SK-N-SH treated with all-trans-retinoic acid at 6 μM for 48 hours (cell line): ENCODE data around the gene CDK11B.

ENCODE experiments used
- ATAC-seq: fragments of 200-7000 bp; cut with Tn5 transposase; 3 replicates; pipeline ENCODE4 v1.9.1; 2020; ENCODE audit warnings: mild to moderate bottlenecking, moderate library complexity
- ARNTL ChIP-seq: fragments of 450-650 bp; formaldehyde crosslinking; IDR thresholded peaks from 2 replicates; pipeline ENCODE4 v1.5.0; 2020; ENCODE audit warnings: low read depth, mild to moderate bottlenecking, moderate library complexity, borderline replicate concordance
- CSDC2 ChIP-seq: fragments of 250-450 bp; sonication (Bioruptor Pico); IDR thresholded peaks from 2 replicates; pipeline ENCODE4 v1.5.0; 2020; ENCODE audit warnings: mild to moderate bottlenecking, moderate library complexity
- ESRRG ChIP-seq: fragments of 250-450 bp; sonication (Bioruptor Pico); IDR thresholded peaks from 2 replicates; pipeline ENCODE4 v1.6.1; 2021; ENCODE audit warnings: mild to moderate bottlenecking
- GLIS3 ChIP-seq: fragments of 250-450 bp; sonication (Bioruptor Pico); IDR thresholded peaks from 2 replicates; pipeline ENCODE4 v1.5.0; 2020; ENCODE audit warnings: mild to moderate bottlenecking, moderate library complexity
- ISL1 ChIP-seq: fragments of 250-450 bp; sonication (Bioruptor Pico); IDR thresholded peaks from 2 replicates; pipeline ENCODE4 v2.1.2; 2022; ENCODE audit warnings: mild to moderate bottlenecking, moderate library complexity
- OSR1 ChIP-seq: fragments of 250-450 bp; sonication (Bioruptor Pico); IDR thresholded peaks from 2 replicates; pipeline ENCODE4 v1.8.0; 2022; ENCODE audit warnings: moderate library complexity, mild to moderate bottlenecking, inconsistent platforms
- PPARA ChIP-seq: fragments of 250-450 bp; sonication (Bioruptor Pico); IDR thresholded peaks from 2 replicates; pipeline ENCODE4 v1.5.0; 2020; ENCODE audit warnings: mild to moderate bottlenecking, borderline replicate concordance
- RARB ChIP-seq: fragments of 250-450 bp; sonication (Bioruptor Pico); IDR thresholded peaks from 2 replicates; pipeline ENCODE4 v1.8.0; 2021; ENCODE audit warnings: mild to moderate bottlenecking, moderate library complexity
- SNAI2 ChIP-seq: fragments of 250-450 bp; sonication (Bioruptor Pico); IDR thresholded peaks from 2 replicates; pipeline ENCODE4 v1.5.0; 2020; ENCODE audit warnings: mild to moderate bottlenecking, moderate library complexity
- TCF4 ChIP-seq: fragments of 250-450 bp; sonication (Bioruptor Pico); IDR thresholded peaks from 2 replicates; pipeline ENCODE4 v1.8.0; 2021; ENCODE audit warnings: mild to moderate bottlenecking, moderate library complexity, borderline replicate concordance
- TOX ChIP-seq: fragments of 250-450 bp; sonication (Bioruptor Pico); IDR thresholded peaks from 2 replicates; pipeline ENCODE4 v1.8.0; 2021; ENCODE audit warnings: mild to moderate bottlenecking, moderate library complexity, borderline replicate concordance
- ZC3H10 ChIP-seq: fragments of 250-450 bp; sonication (Bioruptor Pico); IDR thresholded peaks from 2 replicates; pipeline ENCODE4 v1.5.1; 2021; ENCODE audit warnings: mild to moderate bottlenecking, moderate library complexity
- ZFP3 ChIP-seq: fragments of 250-450 bp; sonication (Bioruptor Pico); IDR thresholded peaks from 2 replicates; pipeline ENCODE4 v1.5.0; 2020; ENCODE audit warnings: mild to moderate bottlenecking, moderate library complexity
- ZFP30 ChIP-seq: fragments of 450-650 bp; formaldehyde crosslinking; IDR thresholded peaks from 2 replicates; pipeline ENCODE4 v1.5.0; 2022; ENCODE audit warnings: mild to moderate bottlenecking, moderate library complexity
- ZNF565 ChIP-seq: fragments of 450-650 bp; formaldehyde crosslinking; conservative IDR thresholded peaks from 2 replicates; pipeline ENCODE4 v1.5.0; 2020; ENCODE audit warnings: low read depth, mild to moderate bottlenecking, moderate library complexity
- ZNF70 ChIP-seq: fragments of 450-650 bp; formaldehyde crosslinking; IDR thresholded peaks from 2 replicates; pipeline ENCODE4 v1.5.0; 2020; ENCODE audit warnings: mild to moderate bottlenecking, moderate library complexity
- ZNF8 ChIP-seq: fragments of 450-650 bp; formaldehyde crosslinking; IDR thresholded peaks from 2 replicates; pipeline ENCODE4 v1.5.0; 2020; ENCODE audit warnings: mild to moderate bottlenecking, moderate library complexity
- TF ChIP-seq, protein P1 (sequence below): fragments of 250-450 bp; sonication (Bioruptor Pico); IDR thresholded peaks from 2 replicates; pipeline ENCODE4 v1.5.1; 2021; ENCODE audit warnings: mild to moderate bottlenecking, moderate library complexity
- TF ChIP-seq, protein P2 (sequence below): fragments of 250-450 bp; sonication (Bioruptor Pico); IDR thresholded peaks from 2 replicates; pipeline ENCODE4 v1.8.0; 2021; ENCODE audit warnings: low read depth, mild to moderate bottlenecking, moderate library complexity, borderline replicate concordance
- TF ChIP-seq, protein P3 (sequence below): fragments of 250-450 bp; sonication (Bioruptor Pico); IDR thresholded peaks from 2 replicates; pipeline ENCODE4 v1.8.0; 2020; ENCODE audit warnings: mild to moderate bottlenecking, moderate library complexity, borderline replicate concordance
- TF ChIP-seq, protein P4 (sequence below): fragments of 250-450 bp; sonication (Bioruptor Pico); IDR thresholded peaks from 2 replicates; pipeline ENCODE4 v1.5.1; 2020; ENCODE audit warnings: low read depth, mild to moderate bottlenecking, moderate library complexity

Gene CDK11B

DNA sequence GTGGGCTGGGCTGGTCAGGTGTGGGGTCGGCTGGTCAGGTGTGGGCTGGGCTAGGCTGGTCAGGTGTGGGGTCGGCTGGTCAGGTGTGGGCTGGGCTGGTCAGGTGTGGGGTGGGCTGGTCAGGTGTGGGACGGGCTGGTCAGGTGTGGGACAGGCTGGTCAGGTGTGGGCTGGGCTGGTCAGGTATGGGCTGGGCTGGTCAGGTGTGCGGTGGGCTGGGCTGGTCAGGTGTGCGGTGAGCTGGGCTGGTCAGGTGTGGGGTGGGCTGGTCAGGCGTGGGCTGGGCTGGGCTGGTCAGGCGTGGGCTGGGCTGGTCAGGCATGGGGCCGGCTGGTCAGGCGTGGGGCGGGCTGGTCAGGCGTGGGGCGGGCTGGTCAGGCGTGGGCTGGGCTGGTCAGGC lies 52.6 kb downstream of the CDK11B start:
- TF ChIP-seq ZFP30 (CRISPR knock-in tag) (no peak), CSDC2 (CRISPR knock-in tag) (no peak), RARB (CRISPR knock-in tag) (no peak), ESRRG (CRISPR knock-in tag) (no peak), ZNF565 (CRISPR knock-in tag) (no peak), ZNF70 (no peak), PPARA (CRISPR knock-in tag) (no peak), TCF4 (no peak), ISL1 (CRISPR knock-in tag) (no peak), ZNF8 (CRISPR knock-in tag) (no peak), ZC3H10 (CRISPR knock-in tag) (no peak), SNAI2 (CRISPR knock-in tag) (no peak), OSR1 (CRISPR knock-in tag) (no peak), TOX (no peak), ZFP3 (no peak)
- TF ChIP-seq, protein P1, sequence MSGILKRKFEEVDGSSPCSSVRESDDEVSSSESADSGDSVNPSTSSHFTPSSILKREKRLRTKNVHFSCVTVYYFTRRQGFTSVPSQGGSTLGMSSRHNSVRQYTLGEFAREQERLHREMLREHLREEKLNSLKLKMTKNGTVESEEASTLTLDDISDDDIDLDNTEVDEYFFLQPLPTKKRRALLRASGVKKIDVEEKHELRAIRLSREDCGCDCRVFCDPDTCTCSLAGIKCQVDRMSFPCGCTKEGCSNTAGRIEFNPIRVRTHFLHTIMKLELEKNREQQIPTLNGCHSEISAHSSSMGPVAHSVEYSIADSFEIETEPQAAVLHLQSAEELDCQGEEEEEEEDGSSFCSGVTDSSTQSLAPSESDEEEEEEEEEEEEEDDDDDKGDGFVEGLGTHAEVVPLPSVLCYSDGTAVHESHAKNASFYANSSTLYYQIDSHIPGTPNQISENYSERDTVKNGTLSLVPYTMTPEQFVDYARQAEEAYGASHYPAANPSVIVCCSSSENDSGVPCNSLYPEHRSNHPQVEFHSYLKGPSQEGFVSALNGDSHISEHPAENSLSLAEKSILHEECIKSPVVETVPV, result no peak
- TF ChIP-seq, protein P2, sequence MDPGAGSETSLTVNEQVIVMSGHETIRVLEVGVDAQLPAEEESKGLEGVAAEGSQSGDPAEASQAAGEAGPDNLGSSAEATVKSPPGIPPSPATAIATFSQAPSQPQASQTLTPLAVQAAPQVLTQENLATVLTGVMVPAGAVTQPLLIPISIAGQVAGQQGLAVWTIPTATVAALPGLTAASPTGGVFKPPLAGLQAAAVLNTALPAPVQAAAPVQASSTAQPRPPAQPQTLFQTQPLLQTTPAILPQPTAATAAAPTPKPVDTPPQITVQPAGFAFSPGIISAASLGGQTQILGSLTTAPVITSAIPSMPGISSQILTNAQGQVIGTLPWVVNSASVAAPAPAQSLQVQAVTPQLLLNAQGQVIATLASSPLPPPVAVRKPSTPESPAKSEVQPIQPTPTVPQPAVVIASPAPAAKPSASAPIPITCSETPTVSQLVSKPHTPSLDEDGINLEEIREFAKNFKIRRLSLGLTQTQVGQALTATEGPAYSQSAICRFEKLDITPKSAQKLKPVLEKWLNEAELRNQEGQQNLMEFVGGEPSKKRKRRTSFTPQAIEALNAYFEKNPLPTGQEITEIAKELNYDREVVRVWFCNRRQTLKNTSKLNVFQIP (CRISPR knock-in tag), result no peak
- TF ChIP-seq, protein P3, sequence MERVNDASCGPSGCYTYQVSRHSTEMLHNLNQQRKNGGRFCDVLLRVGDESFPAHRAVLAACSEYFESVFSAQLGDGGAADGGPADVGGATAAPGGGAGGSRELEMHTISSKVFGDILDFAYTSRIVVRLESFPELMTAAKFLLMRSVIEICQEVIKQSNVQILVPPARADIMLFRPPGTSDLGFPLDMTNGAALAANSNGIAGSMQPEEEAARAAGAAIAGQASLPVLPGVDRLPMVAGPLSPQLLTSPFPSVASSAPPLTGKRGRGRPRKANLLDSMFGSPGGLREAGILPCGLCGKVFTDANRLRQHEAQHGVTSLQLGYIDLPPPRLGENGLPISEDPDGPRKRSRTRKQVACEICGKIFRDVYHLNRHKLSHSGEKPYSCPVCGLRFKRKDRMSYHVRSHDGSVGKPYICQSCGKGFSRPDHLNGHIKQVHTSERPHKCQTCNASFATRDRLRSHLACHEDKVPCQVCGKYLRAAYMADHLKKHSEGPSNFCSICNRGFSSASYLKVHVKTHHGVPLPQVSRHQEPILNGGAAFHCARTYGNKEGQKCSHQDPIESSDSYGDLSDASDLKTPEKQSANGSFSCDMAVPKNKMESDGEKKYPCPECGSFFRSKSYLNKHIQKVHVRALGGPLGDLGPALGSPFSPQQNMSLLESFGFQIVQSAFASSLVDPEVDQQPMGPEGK (CRISPR knock-in tag), result no peak
- ATAC-seq, result no peak

DNA sequence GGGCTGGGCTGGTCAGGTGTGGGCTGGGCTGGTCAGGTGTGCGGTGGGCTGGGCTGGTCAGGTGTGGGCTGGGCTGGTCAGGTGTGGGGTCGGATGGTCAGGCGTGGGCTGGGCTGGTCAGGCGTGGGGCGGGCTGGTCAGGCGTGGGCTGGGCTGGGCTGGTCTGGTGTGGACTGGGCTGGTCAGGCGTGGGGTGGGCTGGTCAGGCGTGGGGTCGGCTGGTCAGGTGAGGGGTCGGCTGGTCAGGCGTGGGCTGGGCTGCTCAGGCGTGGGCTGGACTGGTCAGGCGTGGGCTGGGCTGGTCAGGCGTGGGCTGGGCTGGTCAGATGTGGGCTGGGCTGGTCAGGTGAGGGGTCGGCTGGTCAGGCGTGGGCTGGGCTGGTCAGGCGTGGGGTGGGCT lies 53.1 kb downstream of the CDK11B start:
- no peak for ATAC-seq
- TF ChIP-seq, protein P3 (CRISPR knock-in tag), result no peak
- TF ChIP-seq ISL1 (CRISPR knock-in tag), result no peak
- no peak for TF ChIP-seq GLIS3
- no peak for TF ChIP-seq ZFP3
- no peak for TF ChIP-seq ZNF8 (CRISPR knock-in tag)
- TF ChIP-seq ARNTL (CRISPR knock-in tag), result no peak
- no peak for TF ChIP-seq TCF4
- TF ChIP-seq, protein P1, result no peak
- no peak for TF ChIP-seq ZNF70
- TF ChIP-seq, all 23 proteins: peak for 0

DNA sequence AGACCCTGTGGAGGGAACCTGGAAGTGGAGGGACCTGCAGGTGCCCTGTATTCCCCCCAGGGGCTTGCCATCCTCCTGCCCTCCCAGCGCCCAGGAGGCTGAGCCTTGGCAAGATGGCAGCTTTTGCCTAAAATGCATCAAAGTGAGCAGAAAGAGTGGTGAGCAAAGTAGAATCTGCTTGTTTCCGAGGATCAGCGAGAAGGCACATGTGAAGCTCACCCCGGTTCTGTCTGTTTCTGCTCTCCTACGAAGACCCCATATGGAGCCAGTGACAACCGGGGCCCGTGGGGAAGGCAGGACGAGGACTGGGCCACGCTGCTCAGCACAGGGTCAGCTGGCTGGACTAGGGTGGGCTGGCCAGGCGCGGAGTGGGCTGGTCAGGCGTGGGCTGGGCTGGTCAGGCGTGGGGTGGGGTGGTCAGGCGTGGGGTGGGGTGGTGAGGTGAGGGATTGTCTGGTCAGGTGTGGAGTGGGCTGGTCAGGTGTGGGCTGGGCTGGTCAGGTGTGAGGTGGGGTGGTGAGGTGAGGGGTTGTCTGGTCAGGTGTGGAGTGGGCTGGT lies 53.7 kb downstream of the CDK11B start:
- no peak for ATAC-seq
- TF ChIP-seq ZFP3 (no peak), RARB (CRISPR knock-in tag) (no peak), ZNF565 (CRISPR knock-in tag) (no peak), TCF4 (no peak), TOX (no peak), OSR1 (CRISPR knock-in tag) (no peak), ZNF70 (no peak), GLIS3 (no peak)
- TF ChIP-seq, protein P4, sequence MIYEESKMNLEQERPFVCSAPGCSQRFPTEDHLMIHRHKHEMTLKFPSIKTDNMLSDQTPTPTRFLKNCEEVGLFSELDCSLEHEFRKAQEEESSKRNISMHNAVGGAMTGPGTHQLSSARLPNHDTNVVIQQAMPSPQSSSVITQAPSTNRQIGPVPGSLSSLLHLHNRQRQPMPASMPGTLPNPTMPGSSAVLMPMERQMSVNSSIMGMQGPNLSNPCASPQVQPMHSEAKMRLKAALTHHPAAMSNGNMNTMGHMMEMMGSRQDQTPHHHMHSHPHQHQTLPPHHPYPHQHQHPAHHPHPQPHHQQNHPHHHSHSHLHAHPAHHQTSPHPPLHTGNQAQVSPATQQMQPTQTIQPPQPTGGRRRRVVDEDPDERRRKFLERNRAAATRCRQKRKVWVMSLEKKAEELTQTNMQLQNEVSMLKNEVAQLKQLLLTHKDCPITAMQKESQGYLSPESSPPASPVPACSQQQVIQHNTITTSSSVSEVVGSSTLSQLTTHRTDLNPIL (CRISPR knock-in tag), result no peak
